K562 (cell line): ENCODE results near the gene SPTBN2.

Source experiments
- ARID2 ChIP-seq: fragments of 450-650 bp; IDR thresholded peaks from 2 replicates; pipeline ENCODE4 v1.6.1; 2017; ENCODE audit warnings: antibody characterized with exemption, mild to moderate bottlenecking
- CHD2 ChIP-seq: IDR thresholded peaks from 2 replicates; pipeline ENCODE4 v1.6.1; 2011; ENCODE audit warnings: low read depth, low read length
- EHMT2 ChIP-seq: fragments of 450-650 bp; IDR thresholded peaks from 2 replicates; pipeline ENCODE4 v1.6.1; 2018; ENCODE audit warnings: antibody characterized with exemption
- GATA2 ChIP-seq: sonication (generic); formaldehyde crosslinking; IDR thresholded peaks from 2 replicates; pipeline ENCODE4 v1.4.0; 2020; ENCODE audit warnings: mild to moderate bottlenecking, missing genetic modification reagents
- ID3 ChIP-seq, 2 experiments: fragments of 250-450 bp in 1 of 2; fragments of 450-650 bp in 1 of 2; sonication (Bioruptor Pico) in 1 of 2; IDR thresholded peaks; 2 replicates each; pipeline versions ENCODE4 v1.6.1 to v1.8.0; 2016 to 2021; ENCODE audit warnings: mild to moderate bottlenecking in 2 of 2, moderate library complexity in 2 of 2, missing compliant biosample characterization in 1 of 2, missing genetic modification characterization in 1 of 2
- NR1H2 ChIP-seq: sonication (generic); formaldehyde crosslinking; IDR thresholded peaks from 2 replicates; pipeline ENCODE4 v1.4.0; 2020; ENCODE audit warnings: mild to moderate bottlenecking, missing genetic modification reagents
- RAD21 ChIP-seq, 2 experiments: fragments of 250-450 bp in 1 of 2; fragments of 450-650 bp in 1 of 2; sonication (Bioruptor Pico) in 1 of 2; formaldehyde crosslinking in 1 of 2; IDR thresholded peaks in 1 of 2; conservative IDR thresholded peaks in 1 of 2; 2 replicates each; pipeline versions ENCODE4 v1.4.0 to v1.8.0; 2020 to 2022; ENCODE audit warnings: mild to moderate bottlenecking in 2 of 2, moderate library complexity in 1 of 2
- ZFX ChIP-seq: sonication (generic); formaldehyde crosslinking; IDR thresholded peaks from 2 replicates; pipeline ENCODE4 v1.8.0; 2022; ENCODE audit warnings: mild to moderate bottlenecking, missing genetic modification reagents, moderate library complexity
- ZNF274 ChIP-seq: IDR thresholded peaks from 2 replicates; pipeline ENCODE4 v1.6.1; 2011; ENCODE audit warnings: low read depth, mild to moderate bottlenecking, low read length, moderate library complexity, borderline replicate concordance
- ZNF354B ChIP-seq: fragments of 250-450 bp; sonication (Bioruptor Pico); IDR thresholded peaks from 2 replicates; pipeline ENCODE4 v1.4.0; 2020
- TF ChIP-seq, protein P1 (sequence below), 3 experiments: IDR thresholded peaks in 2 of 3; conservative IDR thresholded peaks in 1 of 3; 2 replicates each; pipeline ENCODE4 v1.5.1; 2011 to 2012; ENCODE audit warnings: low read length in 3 of 3, mild to moderate bottlenecking in 3 of 3, control low read depth in 2 of 3, improper control_type of control experiment in 1 of 3, inconsistent platforms in 1 of 3, low read depth in 1 of 3, mixed read lengths in 1 of 3, moderate library complexity in 1 of 3; ENCODE audit not compliant: insufficient read depth in 2 of 3
- TF ChIP-seq, protein P2 (sequence below): fragments of 450-650 bp; IDR thresholded peaks from 2 replicates; pipeline ENCODE4 v1.7.1; 2018; ENCODE audit warnings: mild to moderate bottlenecking, low read depth; ENCODE audit not compliant: partially characterized antibody
- TF ChIP-seq, protein P3 (sequence below): fragments of 250-450 bp; sonication (Bioruptor Pico); IDR thresholded peaks from 2 replicates; pipeline ENCODE4 v1.4.0; 2020; ENCODE audit warnings: mild to moderate bottlenecking

GRCh38 chr11:66659763-66660162 is 69.3 kb downstream of the SPTBN2 start:
- TF ChIP-seq ZFX (CRISPR knock-in tag) (no peak), NR1H2 (CRISPR knock-in tag) (no peak), ARID2 (no peak), GATA2 (CRISPR knock-in tag) (no peak), ID3 (CRISPR knock-in tag; IDR thresholded peaks at IDR 0.05) (no peak), ID3 (tag; IDR thresholded peaks at IDR 0.05) (no peak), RAD21 (CRISPR knock-in tag; conservative IDR thresholded peaks at IDR 0.05 in 1 of 2, IDR thresholded peaks at IDR 0.05 in 1 of 2) (no peak), EHMT2 (no peak), CHD2 (no peak), ZNF274 (no peak), ZNF354B (CRISPR knock-in tag) (no peak)
- TF ChIP-seq, protein P1, sequence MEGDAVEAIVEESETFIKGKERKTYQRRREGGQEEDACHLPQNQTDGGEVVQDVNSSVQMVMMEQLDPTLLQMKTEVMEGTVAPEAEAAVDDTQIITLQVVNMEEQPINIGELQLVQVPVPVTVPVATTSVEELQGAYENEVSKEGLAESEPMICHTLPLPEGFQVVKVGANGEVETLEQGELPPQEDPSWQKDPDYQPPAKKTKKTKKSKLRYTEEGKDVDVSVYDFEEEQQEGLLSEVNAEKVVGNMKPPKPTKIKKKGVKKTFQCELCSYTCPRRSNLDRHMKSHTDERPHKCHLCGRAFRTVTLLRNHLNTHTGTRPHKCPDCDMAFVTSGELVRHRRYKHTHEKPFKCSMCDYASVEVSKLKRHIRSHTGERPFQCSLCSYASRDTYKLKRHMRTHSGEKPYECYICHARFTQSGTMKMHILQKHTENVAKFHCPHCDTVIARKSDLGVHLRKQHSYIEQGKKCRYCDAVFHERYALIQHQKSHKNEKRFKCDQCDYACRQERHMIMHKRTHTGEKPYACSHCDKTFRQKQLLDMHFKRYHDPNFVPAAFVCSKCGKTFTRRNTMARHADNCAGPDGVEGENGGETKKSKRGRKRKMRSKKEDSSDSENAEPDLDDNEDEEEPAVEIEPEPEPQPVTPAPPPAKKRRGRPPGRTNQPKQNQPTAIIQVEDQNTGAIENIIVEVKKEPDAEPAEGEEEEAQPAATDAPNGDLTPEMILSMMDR (IDR thresholded peaks at IDR 0.05 in 2 of 3, conservative IDR thresholded peaks at IDR 0.05 in 1 of 3; ENCODE audit: insufficient read depth in 2 of 3, low read depth in 1 of 3, low read length in 3 of 3), result no peak
- TF ChIP-seq, protein P2, sequence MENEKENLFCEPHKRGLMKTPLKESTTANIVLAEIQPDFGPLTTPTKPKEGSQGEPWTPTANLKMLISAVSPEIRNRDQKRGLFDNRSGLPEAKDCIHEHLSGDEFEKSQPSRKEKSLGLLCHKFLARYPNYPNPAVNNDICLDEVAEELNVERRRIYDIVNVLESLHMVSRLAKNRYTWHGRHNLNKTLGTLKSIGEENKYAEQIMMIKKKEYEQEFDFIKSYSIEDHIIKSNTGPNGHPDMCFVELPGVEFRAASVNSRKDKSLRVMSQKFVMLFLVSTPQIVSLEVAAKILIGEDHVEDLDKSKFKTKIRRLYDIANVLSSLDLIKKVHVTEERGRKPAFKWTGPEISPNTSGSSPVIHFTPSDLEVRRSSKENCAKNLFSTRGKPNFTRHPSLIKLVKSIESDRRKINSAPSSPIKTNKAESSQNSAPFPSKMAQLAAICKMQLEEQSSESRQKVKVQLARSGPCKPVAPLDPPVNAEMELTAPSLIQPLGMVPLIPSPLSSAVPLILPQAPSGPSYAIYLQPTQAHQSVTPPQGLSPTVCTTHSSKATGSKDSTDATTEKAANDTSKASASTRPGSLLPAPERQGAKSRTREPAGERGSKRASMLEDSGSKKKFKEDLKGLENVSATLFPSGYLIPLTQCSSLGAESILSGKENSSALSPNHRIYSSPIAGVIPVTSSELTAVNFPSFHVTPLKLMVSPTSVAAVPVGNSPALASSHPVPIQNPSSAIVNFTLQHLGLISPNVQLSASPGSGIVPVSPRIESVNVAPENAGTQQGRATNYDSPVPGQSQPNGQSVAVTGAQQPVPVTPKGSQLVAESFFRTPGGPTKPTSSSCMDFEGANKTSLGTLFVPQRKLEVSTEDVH, result no peak
- TF ChIP-seq, protein P3, sequence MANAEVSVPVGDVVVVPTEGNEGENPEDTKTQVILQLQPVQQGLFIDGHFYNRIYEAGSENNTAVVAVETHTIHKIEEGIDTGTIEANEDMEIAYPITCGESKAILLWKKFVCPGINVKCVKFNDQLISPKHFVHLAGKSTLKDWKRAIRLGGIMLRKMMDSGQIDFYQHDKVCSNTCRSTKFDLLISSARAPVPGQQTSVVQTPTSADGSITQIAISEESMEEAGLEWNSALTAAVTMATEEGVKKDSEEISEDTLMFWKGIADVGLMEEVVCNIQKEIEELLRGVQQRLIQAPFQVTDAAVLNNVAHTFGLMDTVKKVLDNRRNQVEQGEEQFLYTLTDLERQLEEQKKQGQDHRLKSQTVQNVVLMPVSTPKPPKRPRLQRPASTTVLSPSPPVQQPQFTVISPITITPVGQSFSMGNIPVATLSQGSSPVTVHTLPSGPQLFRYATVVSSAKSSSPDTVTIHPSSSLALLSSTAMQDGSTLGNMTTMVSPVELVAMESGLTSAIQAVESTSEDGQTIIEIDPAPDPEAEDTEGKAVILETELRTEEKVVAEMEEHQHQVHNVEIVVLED (CRISPR knock-in tag), result no peak
